ENCODE measurements around the gene TMC7. TPM values are rescaled to one million over a fixed set of nuclear protein-coding genes. Genes with fewer than 3 reads are reported as not detected.

TMC7 gene
- total and polyA plus RNA-seq, 2 donors: 0.14 to 0.41 TPM

DNA sequence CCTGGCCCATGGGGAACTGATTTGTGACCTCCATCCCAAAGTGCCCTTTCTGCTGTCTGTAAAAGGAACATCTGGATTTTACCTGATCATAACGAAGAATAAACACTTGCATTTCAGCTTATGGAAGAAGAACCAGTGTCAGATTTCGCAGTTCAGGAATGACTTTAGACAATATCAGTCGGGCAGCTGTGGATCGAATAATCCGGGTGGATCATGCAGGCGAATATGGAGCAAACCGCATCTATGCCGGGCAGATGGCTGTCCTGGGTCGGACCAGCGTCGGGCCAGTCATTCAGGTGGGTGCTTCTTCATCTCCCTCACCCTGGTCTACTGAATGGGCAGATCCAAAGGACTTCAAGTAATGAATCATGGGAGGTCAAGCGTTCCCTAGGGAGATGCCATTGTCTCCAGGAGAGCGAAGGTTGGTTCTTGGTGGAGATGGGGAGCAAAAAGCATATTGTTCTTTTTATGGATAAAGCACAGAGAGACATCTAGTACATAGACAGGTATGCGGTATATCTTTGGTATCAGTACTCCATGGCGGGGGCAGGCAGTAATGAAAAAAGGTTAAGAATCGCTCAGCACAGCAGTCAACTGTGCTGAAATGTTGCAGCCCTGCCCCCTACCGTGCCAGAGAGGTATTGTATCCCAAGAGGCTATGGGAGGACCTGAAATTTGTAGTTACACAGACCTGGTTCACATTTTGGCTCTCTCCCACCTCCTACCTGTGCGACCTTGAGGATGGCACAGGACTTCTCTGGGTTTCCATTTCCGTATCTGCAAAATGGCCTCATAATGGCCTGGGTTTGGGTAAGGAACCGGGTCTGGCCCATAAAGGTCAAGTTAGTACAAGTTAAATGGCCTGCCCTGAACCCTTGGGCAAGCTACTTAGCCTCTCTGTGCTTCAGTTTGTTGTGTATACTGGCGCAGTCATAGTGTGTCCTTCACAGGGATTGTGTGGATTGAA, 88.4 kb downstream of the TMC7 start:
- H3K9me3 ChIP-seq (ENCODE audit: control insufficient read depth in 2 of 2, insufficient read depth in 1 of 2, low read length in 1 of 2): no peaks in the 10 kb centered on the region
- H3K27me3 ChIP-seq (ENCODE audit: control insufficient read depth in 2 of 2, insufficient read depth in 1 of 2, low read length in 1 of 2): no peaks in the 10 kb centered on the region
- H3K27ac ChIP-seq (ENCODE audit: low read depth in 1 of 2, low read length in 1 of 2): no peak overlapping the region
- H3K4me1 ChIP-seq (ENCODE audit: control insufficient read depth in 2 of 2, insufficient read depth in 2 of 2, low read length in 2 of 2): peaks cover 3 to 4% of the 10 kb centered on the region in 2 donors
- H3K4me3 ChIP-seq (ENCODE audit: low read length in 2 of 2): no peak overlapping the region
- WGBS: 87% methylated on average over 21 of the region's 21 CpGs
- H3K36me3 ChIP-seq (ENCODE audit: control insufficient read depth in 2 of 2, insufficient read depth in 2 of 2, low read length in 1 of 2): peaks cover 11 to 38% of the 10 kb centered on the region in 2 donors
- DNase-seq (ENCODE audit: low read depth in 6 of 9, low spot score in 9 of 9): peak in 6 of 9 donors; percentile 13 to 60 (median 35)

GRCh38 chr16:19073344-19073743, 89.6 kb downstream of the TMC7 start:
- Histone ChIP-seq H3K4me3 (ENCODE audit: low read length in 2 of 2) (no peak overlapping the region), H3K4me1 (ENCODE audit: control insufficient read depth in 2 of 2, insufficient read depth in 2 of 2, low read length in 2 of 2) (peaks cover 2 to 3% of the 10 kb centered on the region in 2 donors), H3K27me3 (ENCODE audit: control insufficient read depth in 2 of 2, insufficient read depth in 1 of 2, low read length in 1 of 2) (no peaks in the 10 kb centered on the region), H3K36me3 (ENCODE audit: control insufficient read depth in 2 of 2, insufficient read depth in 2 of 2, low read length in 1 of 2) (peaks cover 16 to 49% of the 10 kb centered on the region in 2 donors), H3K9me3 (ENCODE audit: control insufficient read depth in 2 of 2, insufficient read depth in 1 of 2, low read length in 1 of 2) (no peaks in the 10 kb centered on the region), H3K27ac (ENCODE audit: low read depth in 1 of 2, low read length in 1 of 2) (no peak overlapping the region)
- no peak for DNase-seq (ENCODE audit: low read depth in 6 of 9, low spot score in 9 of 9)
- WGBS: 96% methylated on average over 3 of the region's 3 CpGs

DNA sequence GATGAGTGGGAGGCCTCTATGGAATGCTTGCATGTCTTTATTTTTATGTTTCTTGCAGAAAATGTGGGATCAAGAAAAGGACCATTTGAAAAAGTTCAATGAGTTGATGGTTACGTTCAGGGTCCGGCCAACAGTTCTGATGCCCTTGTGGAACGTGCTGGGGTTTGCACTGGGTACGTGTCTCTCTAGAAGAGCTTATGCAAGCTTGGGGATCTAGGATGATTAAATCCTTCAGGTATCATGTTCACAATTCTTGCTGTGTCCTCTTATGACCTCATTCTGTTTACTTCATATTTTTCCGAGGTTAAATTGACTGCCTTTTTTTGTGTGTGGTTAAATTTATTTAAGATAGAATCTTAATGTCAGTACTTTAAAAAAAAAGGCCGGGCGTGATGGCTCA, 90.1 kb downstream of the TMC7 start:
- Histone ChIP-seq H3K36me3 (ENCODE audit: control insufficient read depth in 2 of 2, insufficient read depth in 2 of 2, low read length in 1 of 2) (peaks cover 17 to 54% of the 10 kb centered on the region in 2 donors), H3K27ac (ENCODE audit: low read depth in 1 of 2, low read length in 1 of 2) (no peak overlapping the region)

GRCh38 chr16:19075511-19075910, 91.8 kb downstream of the TMC7 start:
- H3K27me3 ChIP-seq (ENCODE audit: control insufficient read depth in 2 of 2, insufficient read depth in 1 of 2, low read length in 1 of 2): no peaks in the 10 kb centered on the region
- no peaks in the 10 kb centered on the region for H3K4me1 ChIP-seq (ENCODE audit: control insufficient read depth in 2 of 2, insufficient read depth in 2 of 2, low read length in 2 of 2)
- peaks cover 20 to 54% of the 10 kb centered on the region in 2 donors for H3K36me3 ChIP-seq (ENCODE audit: control insufficient read depth in 2 of 2, insufficient read depth in 2 of 2, low read length in 1 of 2)
- WGBS: 98% methylated on average over 12 of the region's 12 CpGs
- no peak overlapping the region for H3K4me3 ChIP-seq (ENCODE audit: low read length in 2 of 2)
- no peaks in the 10 kb centered on the region for H3K9me3 ChIP-seq (ENCODE audit: control insufficient read depth in 2 of 2, insufficient read depth in 1 of 2, low read length in 1 of 2)
- DNase-seq (ENCODE audit: low read depth in 6 of 9, low spot score in 9 of 9): no peak
- H3K27ac ChIP-seq (ENCODE audit: low read depth in 1 of 2, low read length in 1 of 2): no peak overlapping the region

More for the DNA sequence above, 90.1 kb downstream of the TMC7 start:
- Histone ChIP-seq H3K4me3 (ENCODE audit: low read length in 2 of 2) (no peak overlapping the region), H3K27me3 (ENCODE audit: control insufficient read depth in 2 of 2, insufficient read depth in 1 of 2, low read length in 1 of 2) (no peaks in the 10 kb centered on the region), H3K9me3 (ENCODE audit: control insufficient read depth in 2 of 2, insufficient read depth in 1 of 2, low read length in 1 of 2) (no peaks in the 10 kb centered on the region), H3K4me1 (ENCODE audit: control insufficient read depth in 2 of 2, insufficient read depth in 2 of 2, low read length in 2 of 2) (peaks cover 0 to 2% of the 10 kb centered on the region in 2 donors)
- DNase-seq (ENCODE audit: low read depth in 6 of 9, low spot score in 9 of 9): no peak
- 81% methylated on average over 7 of the region's 7 CpGs for WGBS

DNA sequence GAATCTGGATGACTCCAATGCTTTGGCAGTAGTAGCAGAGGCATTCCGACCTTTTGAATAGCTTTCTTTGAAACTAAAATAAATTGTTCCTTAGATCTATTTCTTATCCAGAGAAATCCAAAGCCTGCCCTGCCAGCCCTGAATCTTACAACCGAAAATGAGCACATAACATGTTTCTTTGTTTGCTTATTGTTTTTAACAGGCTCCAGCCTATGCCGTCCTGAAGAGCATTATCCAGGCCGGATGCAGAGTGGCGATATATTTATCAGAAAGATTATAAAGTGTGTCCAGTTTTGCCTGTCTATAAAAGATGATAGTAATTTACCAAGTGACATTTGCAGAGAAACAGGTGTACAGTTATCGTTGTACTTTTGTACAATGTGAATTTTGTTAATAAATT, 94.1 kb downstream of the TMC7 start:
- WGBS: 97% methylated on average over 6 of the region's 6 CpGs
- peaks cover 19 to 44% of the 10 kb centered on the region in 2 donors for H3K36me3 ChIP-seq (ENCODE audit: control insufficient read depth in 2 of 2, insufficient read depth in 2 of 2, low read length in 1 of 2)
- H3K9me3 ChIP-seq (ENCODE audit: control insufficient read depth in 2 of 2, insufficient read depth in 1 of 2, low read length in 1 of 2): no peaks in the 10 kb centered on the region

DNA sequence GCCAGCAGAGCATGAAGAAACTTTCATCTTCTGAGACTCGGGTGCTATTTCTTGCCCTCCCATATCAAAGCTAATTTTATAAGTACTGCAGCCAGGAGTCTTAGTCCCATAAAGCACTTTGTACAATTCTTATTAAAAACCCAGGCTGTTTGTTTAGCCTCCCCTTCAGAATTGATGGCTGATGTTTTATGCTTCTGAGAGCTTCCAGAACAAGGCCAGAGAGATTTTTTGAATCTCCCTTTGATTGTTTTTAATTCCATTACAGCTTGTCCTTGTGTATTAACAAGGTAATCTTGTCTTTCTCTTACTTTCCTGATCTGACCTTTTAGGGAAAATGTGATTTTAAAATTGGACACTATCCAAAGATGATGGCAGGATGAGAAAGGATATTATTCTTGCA, 99.9 kb downstream of the TMC7 start:
- no peak for DNase-seq (ENCODE audit: low read depth in 6 of 9, low spot score in 9 of 9)
- Histone ChIP-seq H3K27ac (ENCODE audit: low read depth in 1 of 2, low read length in 1 of 2) (no peak overlapping the region), H3K9me3 (ENCODE audit: control insufficient read depth in 2 of 2, insufficient read depth in 1 of 2, low read length in 1 of 2) (no peaks in the 10 kb centered on the region), H3K36me3 (ENCODE audit: control insufficient read depth in 2 of 2, insufficient read depth in 2 of 2, low read length in 1 of 2) (peaks cover 1 to 7% of the 10 kb centered on the region in 2 donors), H3K27me3 (ENCODE audit: control insufficient read depth in 2 of 2, insufficient read depth in 1 of 2, low read length in 1 of 2) (peaks cover 7 to 15% of the 10 kb centered on the region in 2 donors), H3K4me1 (ENCODE audit: control insufficient read depth in 2 of 2, insufficient read depth in 2 of 2, low read length in 2 of 2) (peaks cover 0 to 9% of the 10 kb centered on the region in 2 donors), H3K4me3 (ENCODE audit: low read length in 2 of 2) (no peak overlapping the region)
- WGBS: 94% methylated on average over 1 of the region's 1 CpG

More for the DNA sequence above, 94.1 kb downstream of the TMC7 start:
- Histone ChIP-seq H3K4me3 (ENCODE audit: low read length in 2 of 2) (no peak overlapping the region), H3K27me3 (ENCODE audit: control insufficient read depth in 2 of 2, insufficient read depth in 1 of 2, low read length in 1 of 2) (no peaks in the 10 kb centered on the region), H3K4me1 (ENCODE audit: control insufficient read depth in 2 of 2, insufficient read depth in 2 of 2, low read length in 2 of 2) (no peaks in the 10 kb centered on the region), H3K27ac (ENCODE audit: low read depth in 1 of 2, low read length in 1 of 2) (no peak overlapping the region)
- DNase-seq (ENCODE audit: low read depth in 6 of 9, low spot score in 9 of 9): no peak

DNA sequence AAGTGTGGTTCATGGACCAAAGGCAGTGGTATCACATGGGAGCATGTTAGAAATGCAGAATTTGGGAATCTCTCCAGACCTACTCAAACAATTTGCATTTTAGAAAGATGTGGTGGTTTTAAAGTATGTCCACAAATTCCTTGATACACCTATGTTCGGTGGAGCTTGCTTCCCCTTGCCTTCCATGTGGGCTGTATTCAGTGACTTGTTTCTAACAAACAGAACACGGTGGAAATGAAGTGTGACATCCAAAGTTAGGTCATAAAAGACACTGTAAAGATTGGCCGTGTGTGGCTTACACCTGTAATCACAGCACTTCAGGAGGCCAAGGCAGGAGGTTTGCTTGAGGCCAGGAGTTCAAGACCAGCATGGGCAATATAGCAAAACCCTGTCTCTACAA, 100.4 kb downstream of the TMC7 start:
- Histone ChIP-seq H3K4me3 (ENCODE audit: low read length in 2 of 2) (no peak overlapping the region), H3K9me3 (ENCODE audit: control insufficient read depth in 2 of 2, insufficient read depth in 1 of 2, low read length in 1 of 2) (no peaks in the 10 kb centered on the region), H3K4me1 (ENCODE audit: control insufficient read depth in 2 of 2, insufficient read depth in 2 of 2, low read length in 2 of 2) (peaks cover 0 to 9% of the 10 kb centered on the region in 2 donors), H3K27me3 (ENCODE audit: control insufficient read depth in 2 of 2, insufficient read depth in 1 of 2, low read length in 1 of 2) (peaks cover 7 to 15% of the 10 kb centered on the region in 2 donors), H3K27ac (ENCODE audit: low read depth in 1 of 2, low read length in 1 of 2) (no peak overlapping the region), H3K36me3 (ENCODE audit: control insufficient read depth in 2 of 2, insufficient read depth in 2 of 2, low read length in 1 of 2) (peaks cover 0 to 4% of the 10 kb centered on the region in 2 donors)
- WGBS: 93% methylated on average over 3 of the region's 3 CpGs
- no peak for DNase-seq (ENCODE audit: low read depth in 6 of 9, low spot score in 9 of 9)

DNA sequence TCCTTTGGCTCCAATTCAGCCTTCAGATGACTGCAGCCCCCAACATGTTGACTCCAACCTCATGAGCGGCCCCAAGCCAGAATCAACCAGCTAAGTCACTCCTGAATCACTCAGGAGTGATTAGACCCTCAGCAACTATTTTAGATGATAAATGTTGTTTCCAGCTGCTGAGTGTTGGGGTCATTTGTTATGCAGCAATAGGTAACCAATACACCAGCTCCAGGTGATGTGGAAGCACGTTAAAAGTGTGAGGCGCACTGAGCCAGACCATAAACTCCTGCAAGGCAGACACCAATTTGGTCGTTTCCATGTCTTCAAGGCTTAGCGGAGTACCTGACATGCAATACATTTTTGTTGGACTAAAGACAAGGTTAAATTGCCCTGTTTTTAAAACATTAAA, 101.1 kb downstream of the TMC7 start:
- Histone ChIP-seq H3K27ac (ENCODE audit: low read depth in 1 of 2, low read length in 1 of 2) (no peak overlapping the region), H3K36me3 (ENCODE audit: control insufficient read depth in 2 of 2, insufficient read depth in 2 of 2, low read length in 1 of 2) (peaks cover 0 to 4% of the 10 kb centered on the region in 2 donors), H3K9me3 (ENCODE audit: control insufficient read depth in 2 of 2, insufficient read depth in 1 of 2, low read length in 1 of 2) (no peaks in the 10 kb centered on the region), H3K27me3 (ENCODE audit: control insufficient read depth in 2 of 2, insufficient read depth in 1 of 2, low read length in 1 of 2) (peaks cover 7 to 15% of the 10 kb centered on the region in 2 donors), H3K4me3 (ENCODE audit: low read length in 2 of 2) (no peak overlapping the region), H3K4me1 (ENCODE audit: control insufficient read depth in 2 of 2, insufficient read depth in 2 of 2, low read length in 2 of 2) (peaks cover 0 to 9% of the 10 kb centered on the region in 2 donors)
- 95% methylated on average over 5 of the region's 5 CpGs for WGBS
- DNase-seq (ENCODE audit: low read depth in 6 of 9, low spot score in 9 of 9): no peak

DNA sequence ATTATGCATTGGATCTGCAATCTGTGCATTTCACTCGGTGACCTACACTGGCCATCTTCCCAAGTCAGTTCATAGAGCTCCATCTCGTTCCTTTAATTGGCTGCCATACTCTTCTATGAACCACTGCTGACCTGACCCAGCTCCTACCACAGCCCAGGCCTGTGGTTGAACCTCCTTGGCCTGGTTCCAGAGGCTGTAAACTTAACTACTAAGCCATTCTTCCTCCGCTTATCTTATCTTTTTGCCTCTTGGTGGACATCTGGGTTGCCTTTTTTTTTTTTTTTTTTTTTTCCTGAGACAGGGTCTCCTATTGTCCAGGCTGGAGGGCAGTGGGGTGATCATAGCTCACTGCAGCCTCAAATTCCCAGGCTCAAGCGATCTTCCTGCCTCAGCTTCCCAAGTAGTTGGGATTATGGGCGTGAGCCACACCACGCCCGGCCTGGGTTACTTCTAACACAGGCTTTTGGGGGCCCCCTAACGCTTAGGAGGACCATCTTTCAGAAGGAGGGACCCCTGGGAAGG, 102.0 kb downstream of the TMC7 start:
- H3K27me3 ChIP-seq (ENCODE audit: control insufficient read depth in 2 of 2, insufficient read depth in 1 of 2, low read length in 1 of 2): peaks cover 7 to 15% of the 10 kb centered on the region in 2 donors
- peaks cover 0 to 4% of the 10 kb centered on the region in 2 donors for H3K36me3 ChIP-seq (ENCODE audit: control insufficient read depth in 2 of 2, insufficient read depth in 2 of 2, low read length in 1 of 2)
- 30% methylated on average over 8 of the region's 8 CpGs for WGBS
- no peaks in the 10 kb centered on the region for H3K9me3 ChIP-seq (ENCODE audit: control insufficient read depth in 2 of 2, insufficient read depth in 1 of 2, low read length in 1 of 2)
- H3K4me3 ChIP-seq (ENCODE audit: low read length in 2 of 2): no peak overlapping the region
- H3K4me1 ChIP-seq (ENCODE audit: control insufficient read depth in 2 of 2, insufficient read depth in 2 of 2, low read length in 2 of 2): peaks cover 0 to 9% of the 10 kb centered on the region in 2 donors
- H3K27ac ChIP-seq (ENCODE audit: low read depth in 1 of 2, low read length in 1 of 2): no peak overlapping the region
- no peak for DNase-seq (ENCODE audit: low read depth in 6 of 9, low spot score in 9 of 9)
